ENCODE measurements around the gene SLC7A1.

DNA sequence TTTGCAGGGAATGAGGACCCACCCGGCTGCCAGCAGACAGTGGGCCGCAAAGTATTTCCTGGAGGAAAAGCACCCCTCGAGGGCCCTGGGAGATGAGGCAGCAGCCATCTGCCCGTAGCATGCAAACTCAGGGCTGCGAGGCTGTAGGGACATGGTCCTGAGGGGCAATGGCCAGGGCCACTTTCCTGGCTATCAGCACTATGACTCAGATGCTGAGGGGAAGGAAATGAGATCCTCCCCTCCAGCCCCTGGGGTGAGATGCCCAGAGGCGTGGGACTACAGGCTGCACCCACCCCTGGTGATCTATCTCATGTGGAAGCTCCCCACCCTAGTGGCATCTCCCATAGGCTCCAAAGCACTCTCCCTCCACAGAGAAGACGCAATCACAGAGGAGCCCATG is 80.1 kb downstream of the SLC7A1 start:
- TF ChIP-seq GATA2 (IDR thresholded peaks at IDR 0.05; ENCODE audit: insufficient read depth, insufficient read length, low read depth, low read length): no peak
- TF ChIP-seq, protein P1, sequence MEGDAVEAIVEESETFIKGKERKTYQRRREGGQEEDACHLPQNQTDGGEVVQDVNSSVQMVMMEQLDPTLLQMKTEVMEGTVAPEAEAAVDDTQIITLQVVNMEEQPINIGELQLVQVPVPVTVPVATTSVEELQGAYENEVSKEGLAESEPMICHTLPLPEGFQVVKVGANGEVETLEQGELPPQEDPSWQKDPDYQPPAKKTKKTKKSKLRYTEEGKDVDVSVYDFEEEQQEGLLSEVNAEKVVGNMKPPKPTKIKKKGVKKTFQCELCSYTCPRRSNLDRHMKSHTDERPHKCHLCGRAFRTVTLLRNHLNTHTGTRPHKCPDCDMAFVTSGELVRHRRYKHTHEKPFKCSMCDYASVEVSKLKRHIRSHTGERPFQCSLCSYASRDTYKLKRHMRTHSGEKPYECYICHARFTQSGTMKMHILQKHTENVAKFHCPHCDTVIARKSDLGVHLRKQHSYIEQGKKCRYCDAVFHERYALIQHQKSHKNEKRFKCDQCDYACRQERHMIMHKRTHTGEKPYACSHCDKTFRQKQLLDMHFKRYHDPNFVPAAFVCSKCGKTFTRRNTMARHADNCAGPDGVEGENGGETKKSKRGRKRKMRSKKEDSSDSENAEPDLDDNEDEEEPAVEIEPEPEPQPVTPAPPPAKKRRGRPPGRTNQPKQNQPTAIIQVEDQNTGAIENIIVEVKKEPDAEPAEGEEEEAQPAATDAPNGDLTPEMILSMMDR (IDR thresholded peaks at IDR 0.05; ENCODE audit: extremely low read depth in 1 of 2, insufficient read depth in 1 of 2, low read depth in 1 of 2, low read length in 2 of 2): no peak
- TF ChIP-seq POLR2AphosphoS5 (IDR thresholded peaks at IDR 0.05; ENCODE audit: insufficient read depth, low read depth, low read length): no peak
- no peak for TF ChIP-seq EZH2 (IDR thresholded peaks at IDR 0.05; ENCODE audit: borderline replicate concordance, low read depth, low read length, severe bottlenecking)
- TF ChIP-seq FOS (IDR thresholded peaks at IDR 0.05; ENCODE audit: borderline replicate concordance, insufficient read depth, low read length): peak; percentile 31
- no peak for TF ChIP-seq POLR2A (IDR thresholded peaks at IDR 0.05; ENCODE audit: low read depth, low read length)

Measured in endothelial cell of umbilical vein (primary cell).